Calu3 (cell line): ENCODE data around the gene P2RY14. TPM values are rescaled to one million over a fixed set of nuclear protein-coding genes. Genes with fewer than 3 reads are reported as not detected.

Source experiments
- Bru-seq: library from RNA; stranded (reverse); fragments of 400-500 nt; gene quantifications from one replicate; lab custom pipeline; 2021; lab: Mats Ljungman, UMichigan
- BruChase-seq, 2 experiments: library from RNA; stranded (reverse); fragments of 400-500 nt; gene quantifications; one replicate each; lab custom pipeline; 2021; lab: Mats Ljungman, UMichigan
- BruUV-seq: library from RNA; stranded (reverse); fragments of 400-500 nt; replicated peaks from 2 replicates; lab custom pipeline; 2021; lab: Mats Ljungman, UMichigan
- CTCF ChIA-PET: fragments of 300-600 bp; sonication (Branson Sonifier 250); formaldehyde crosslinking; loops from one replicate; lab custom pipeline; 2022; ENCODE audit warnings: antibody characterized with exemption; lab: Charles Lee
- DNase-seq: peaks from one replicate; pipeline ENCODE4 v3.0.0; 2022
- H3K27ac Mint-ChIP-seq: one replicate; pipeline ENCODE4 v1.8.0; 2022; ENCODE audit warnings: mixed read lengths; ENCODE audit not compliant: unreplicated experiment
- H3K27me3 Mint-ChIP-seq: one replicate; pipeline ENCODE4 v1.8.0; 2022; ENCODE audit warnings: mixed read lengths; ENCODE audit not compliant: unreplicated experiment
- H3K36me3 Mint-ChIP-seq: one replicate; pipeline ENCODE4 v1.8.0; 2022; ENCODE audit warnings: mild to moderate bottlenecking, moderate library complexity, mixed read lengths; ENCODE audit not compliant: insufficient read depth, unreplicated experiment
- H3K4me1 Mint-ChIP-seq: one replicate; pipeline ENCODE4 v1.8.0; 2022; ENCODE audit warnings: mild to moderate bottlenecking, low read depth, mixed read lengths; ENCODE audit not compliant: unreplicated experiment
- H3K4me3 Mint-ChIP-seq: one replicate; pipeline ENCODE4 v1.8.0; 2022; ENCODE audit warnings: mild to moderate bottlenecking, low read depth, moderate library complexity, mixed read lengths; ENCODE audit not compliant: unreplicated experiment
- H3K9me3 Mint-ChIP-seq: one replicate; pipeline ENCODE4 v1.8.0; 2022; ENCODE audit warnings: low read depth, mixed read lengths; ENCODE audit not compliant: unreplicated experiment
- CTCF ChIP-seq: fragments of 200-600 bp; IDR thresholded peaks from one replicate; pipeline ENCODE4 v1.8.0; 2022; ENCODE audit warnings: antibody characterized with exemption; ENCODE audit not compliant: unreplicated experiment
- intact Hi-C: fragments of 100-400 bp; cut with micrococcal nuclease; formaldehyde crosslinking; loops from one replicate; pipeline ENCODE4 v1.10.0; 2022; ENCODE audit not compliant: unreplicated experiment
- long read RNA-seq: library from polyadenylated mRNA; stranded (forward); transcript quantifications from one replicate; pipeline ENCODE4 v2.0.0, GENCODE V29; 2022
- total RNA-seq: library from RNA; stranded (reverse); gene quantifications from 2 replicates; pipeline ENCODE4 v1.2.3, GENCODE V29; 2022

The P2RY14 gene
- total RNA-seq (not detected in 2 replicates), Bru-seq, nascent RNA (percentile 1 among the genes with signal in this experiment), BruChase-seq, experiment 1, labeled RNA remaining after a 6-hour chase (percentile 5 among the genes with signal in this experiment), BruChase-seq, experiment 2, labeled RNA remaining after a 2-hour chase (percentile 1 among the genes with signal in this experiment)
- long read RNA-seq, partial matches to known transcripts, result 0 of 2 reads
- long read RNA-seq, other reads (novel, unspliced or antisense), result 2 of 2 reads

- CTCF ChIA-PET, result no interaction called here
- intact Hi-C loops, result no loop called here
- Mint-ChIP-seq H3K9me3 (no peaks in the 10 kb centered on the region), H3K4me1 (no peaks in the 10 kb centered on the region), H3K36me3 (no peaks in the 10 kb centered on the region), H3K27me3 (no peaks in the 10 kb centered on the region), H3K4me3 (no peak within 1 kb of the TSS), H3K27ac (no peak within 1 kb of the TSS)
- no peak for DNase-seq
- TF ChIP-seq CTCF, result no peak
- BruUV-seq, result no TSS peak
Observed at GRCh38 chr3:151278230-151278629, at the start of gene P2RY14. P2RY14 (minus strand) TSS chr3:151278542; CDS start chr3:151214316, 64,226 bp downstream.

GRCh38 chr3:151327571-151328198, 49.3 kb upstream of the P2RY14 start:
- TF ChIP-seq CTCF, result peak; percentile 59
- no peaks in the 10 kb centered on the region for H3K27me3 Mint-ChIP-seq
- intact Hi-C loops, result loop anchor here (1.0 kb wide), 2 partner anchors 22 to 37 kb away; no protein-coding TSS in a partner anchor
- no peak for DNase-seq
- peaks cover 3% of the 10 kb centered on the region for H3K9me3 Mint-ChIP-seq
- H3K4me3 Mint-ChIP-seq, result no peak overlapping the region
- CTCF ChIA-PET, result interaction anchor here (0.6 to 2.1 kb wide), 21 partner anchors 11 to 1501 kb away, joined by 3 to 27 read pairs (median 4); partner anchors contain the start of gene GPR87
- peaks cover 10% of the 10 kb centered on the region for H3K4me1 Mint-ChIP-seq
- BruUV-seq, result no TSS peak
- no peak overlapping the region for H3K27ac Mint-ChIP-seq
- no peaks in the 10 kb centered on the region for H3K36me3 Mint-ChIP-seq

- intact Hi-C loops, result no loop called here
- peaks cover 6% of the 10 kb centered on the region for H3K9me3 Mint-ChIP-seq
- peaks cover 14% of the 10 kb centered on the region for H3K4me1 Mint-ChIP-seq
- CTCF ChIA-PET, result interaction anchor here (1.6 kb wide), 1 partner anchor 154 kb away, joined by 3 read pairs; no protein-coding TSS in a partner anchor
- DNase-seq, result no peak
- BruUV-seq, result no TSS peak
- H3K36me3 Mint-ChIP-seq, result no peaks in the 10 kb centered on the region
- no peak for TF ChIP-seq CTCF
- no peak overlapping the region for H3K4me3 Mint-ChIP-seq
- no peak overlapping the region for H3K27ac Mint-ChIP-seq
- no peaks in the 10 kb centered on the region for H3K27me3 Mint-ChIP-seq
Observed at GRCh38 chr3:151322511-151322910, 44.2 kb upstream of the P2RY14 start.

- no peak overlapping the region for H3K27ac Mint-ChIP-seq
- no peaks in the 10 kb centered on the region for H3K27me3 Mint-ChIP-seq
- no TSS peak for BruUV-seq
- no peaks in the 10 kb centered on the region for H3K36me3 Mint-ChIP-seq
- no peak overlapping the region for H3K4me3 Mint-ChIP-seq
- DNase-seq, result no peak
- TF ChIP-seq CTCF, result no peak
- peaks cover 6% of the 10 kb centered on the region for H3K9me3 Mint-ChIP-seq
- CTCF ChIA-PET, result interaction anchor here (1.6 kb wide), 1 partner anchor 153 kb away, joined by 3 read pairs; no protein-coding TSS in a partner anchor
- intact Hi-C loops, result no loop called here
- H3K4me1 Mint-ChIP-seq, result peaks cover 17% of the 10 kb centered on the region
Observed at GRCh38 chr3:151321526-151321925, 43.2 kb upstream of the P2RY14 start.
